ENCODE data around the gene PRR19.

PRR19 gene

GRCh38 chr19:42312370-42312769 lies 10.4 kb downstream of the PRR19 start:
- no peak overlapping the region for H3K4me3 ChIP-seq (ENCODE audit: insufficient read depth in 1 of 2, low read depth in 1 of 2, low read length in 2 of 2)
- no peak overlapping the region for H3K9ac ChIP-seq (ENCODE audit: low read length)
- no peaks in the 10 kb centered on the region for H3K79me1 ChIP-seq (replicated peaks; ENCODE audit: low read length, poor library complexity, severe bottlenecking)
- no peak overlapping the region for H3K27ac ChIP-seq (ENCODE audit: low read length, poor library complexity, severe bottlenecking)
- no peak overlapping the region for H3K14ac ChIP-seq (ENCODE audit: low read length in 2 of 2)
- H2AK5ac ChIP-seq (ENCODE audit: low read length, severe bottlenecking) = no peak overlapping the region
- no peak overlapping the region for H2AFZ ChIP-seq (ENCODE audit: low read depth, low read length)
- no peak overlapping the region for H3K23ac ChIP-seq (ENCODE audit: low read length in 2 of 2)
- no peak overlapping the region for H4K91ac ChIP-seq (ENCODE audit: low read length)
- no peak overlapping the region for H2BK12ac ChIP-seq (ENCODE audit: low read length in 2 of 2)
- H3K9me3 ChIP-seq (ENCODE audit: control insufficient read depth, low read length) = no peaks in the 10 kb centered on the region
- peaks cover 35% of the 10 kb centered on the region in 2 experiments for H3K27me3 ChIP-seq (ENCODE audit: control insufficient read depth in 1 of 2, insufficient read depth in 1 of 2, low read length in 2 of 2)
- no peak overlapping the region for H2BK15ac ChIP-seq (ENCODE audit: low read depth, poor library complexity, severe bottlenecking)
- WGBS = 92% methylated on average over 5 of the region's 5 CpGs
- H2BK120ac ChIP-seq (ENCODE audit: low read depth, low read length) = no peak overlapping the region
- no peak overlapping the region for H3K18ac ChIP-seq (ENCODE audit: low read depth in 1 of 2, low read length in 2 of 2)
- peaks cover 10% of the 10 kb centered on the region for H3K4me1 ChIP-seq (ENCODE audit: control insufficient read depth, insufficient read depth, low read depth, low read length)
- no peak overlapping the region for H4K8ac ChIP-seq (ENCODE audit: low read length)
- no peak overlapping the region for H3K4ac ChIP-seq (ENCODE audit: low read depth in 1 of 2, low read length in 2 of 2)
- no peak overlapping the region for H3K4me2 ChIP-seq (ENCODE audit: low read length, poor library complexity, severe bottlenecking)
- no peak for DNase-seq
- H2BK5ac ChIP-seq (ENCODE audit: low read depth, low read length, poor library complexity, severe bottlenecking) = no peak overlapping the region
- peaks cover 0 to 3% of the 10 kb centered on the region in 2 experiments for H3K36me3 ChIP-seq (ENCODE audit: control insufficient read depth in 1 of 2, insufficient read depth in 2 of 2, low read depth in 1 of 2, low read length in 2 of 2)

- Histone ChIP-seq H3K36me3 (ENCODE audit: control insufficient read depth in 1 of 2, insufficient read depth in 2 of 2, low read depth in 1 of 2, low read length in 2 of 2) (peaks cover 0 to 3% of the 10 kb centered on the region in 2 experiments), H3K27me3 (ENCODE audit: control insufficient read depth in 1 of 2, insufficient read depth in 1 of 2, low read length in 2 of 2) (peaks cover 35% of the 10 kb centered on the region in 2 experiments), H4K91ac (ENCODE audit: low read length) (no peak within 1 kb of the TSS), H3K9ac (ENCODE audit: low read length) (no peak within 1 kb of the TSS), H3K18ac (ENCODE audit: low read depth in 1 of 2, low read length in 2 of 2) (peak within 1 kb of the TSS in 1 of 2 experiments; percentile 41), H3K79me1 (replicated peaks; ENCODE audit: low read length, poor library complexity, severe bottlenecking) (no peaks in the 10 kb centered on the region), H2BK15ac (ENCODE audit: low read depth, poor library complexity, severe bottlenecking) (no peak within 1 kb of the TSS), H3K4ac (ENCODE audit: low read depth in 1 of 2, low read length in 2 of 2) (no peak within 1 kb of the TSS), H3K4me1 (ENCODE audit: control insufficient read depth, insufficient read depth, low read depth, low read length) (peaks cover 10% of the 10 kb centered on the region), H3K23ac (ENCODE audit: low read length in 2 of 2) (no peak within 1 kb of the TSS), H2AFZ (ENCODE audit: low read depth, low read length) (no peak within 1 kb of the TSS), H3K14ac (ENCODE audit: low read length in 2 of 2) (no peak within 1 kb of the TSS), H2AK5ac (ENCODE audit: low read length, severe bottlenecking) (no peak within 1 kb of the TSS), H2BK12ac (ENCODE audit: low read length in 2 of 2) (no peak within 1 kb of the TSS), H3K4me2 (ENCODE audit: low read length, poor library complexity, severe bottlenecking) (peak within 1 kb of the TSS; percentile 96), H3K27ac (ENCODE audit: low read length, poor library complexity, severe bottlenecking) (no peak within 1 kb of the TSS), H3K4me3 (ENCODE audit: insufficient read depth in 1 of 2, low read depth in 1 of 2, low read length in 2 of 2) (peak within 1 kb of the TSS; percentile 54 to 68), H2BK5ac (ENCODE audit: low read depth, low read length, poor library complexity, severe bottlenecking) (no peak within 1 kb of the TSS), H3K9me3 (ENCODE audit: control insufficient read depth, low read length) (no peaks in the 10 kb centered on the region), H4K8ac (ENCODE audit: low read length) (no peak within 1 kb of the TSS), H2BK120ac (ENCODE audit: low read depth, low read length) (no peak within 1 kb of the TSS)
- 2% methylated on average over 66 of the region's 67 CpGs for WGBS
- DNase-seq = peak; percentile 64
Measured at GRCh38 chr19:42313096-42313839, 11.3 kb downstream of the PRR19 start, which contains the start of gene TMEM145. TMEM145 (plus strand) TSS chr19:42313309; CDS start chr19:42313377, 68 bp downstream.

- Histone ChIP-seq H3K23ac (ENCODE audit: low read length in 2 of 2) (no peak overlapping the region), H3K4me3 (ENCODE audit: insufficient read depth in 1 of 2, low read depth in 1 of 2, low read length in 2 of 2) (peak overlapping the region in 1 of 2 experiments; percentile 68), H3K14ac (ENCODE audit: low read length in 2 of 2) (no peak overlapping the region), H2BK15ac (ENCODE audit: low read depth, poor library complexity, severe bottlenecking) (no peak overlapping the region), H3K4me2 (ENCODE audit: low read length, poor library complexity, severe bottlenecking) (no peak overlapping the region), H2BK120ac (ENCODE audit: low read depth, low read length) (no peak overlapping the region), H3K79me1 (replicated peaks; ENCODE audit: low read length, poor library complexity, severe bottlenecking) (no peaks in the 10 kb centered on the region), H2AFZ (ENCODE audit: low read depth, low read length) (no peak overlapping the region), H3K27me3 (ENCODE audit: control insufficient read depth in 1 of 2, insufficient read depth in 1 of 2, low read length in 2 of 2) (peaks cover 35% of the 10 kb centered on the region in 2 experiments), H4K8ac (ENCODE audit: low read length) (no peak overlapping the region), H3K36me3 (ENCODE audit: control insufficient read depth in 1 of 2, insufficient read depth in 2 of 2, low read depth in 1 of 2, low read length in 2 of 2) (peaks cover 0 to 3% of the 10 kb centered on the region in 2 experiments), H2BK5ac (ENCODE audit: low read depth, low read length, poor library complexity, severe bottlenecking) (no peak overlapping the region), H2BK12ac (ENCODE audit: low read length in 2 of 2) (no peak overlapping the region), H4K91ac (ENCODE audit: low read length) (no peak overlapping the region), H3K9ac (ENCODE audit: low read length) (no peak overlapping the region), H3K27ac (ENCODE audit: low read length, poor library complexity, severe bottlenecking) (no peak overlapping the region), H3K4ac (ENCODE audit: low read depth in 1 of 2, low read length in 2 of 2) (no peak overlapping the region), H3K9me3 (ENCODE audit: control insufficient read depth, low read length) (no peaks in the 10 kb centered on the region), H2AK5ac (ENCODE audit: low read length, severe bottlenecking) (no peak overlapping the region), H3K18ac (ENCODE audit: low read depth in 1 of 2, low read length in 2 of 2) (no peak overlapping the region), H3K4me1 (ENCODE audit: control insufficient read depth, insufficient read depth, low read depth, low read length) (peaks cover 10% of the 10 kb centered on the region)
- WGBS = 34% methylated on average over 22 of the region's 26 CpGs
- DNase-seq = no peak
Measured at GRCh38 chr19:42313840-42314755, 12.2 kb downstream of the PRR19 start.

DNA sequence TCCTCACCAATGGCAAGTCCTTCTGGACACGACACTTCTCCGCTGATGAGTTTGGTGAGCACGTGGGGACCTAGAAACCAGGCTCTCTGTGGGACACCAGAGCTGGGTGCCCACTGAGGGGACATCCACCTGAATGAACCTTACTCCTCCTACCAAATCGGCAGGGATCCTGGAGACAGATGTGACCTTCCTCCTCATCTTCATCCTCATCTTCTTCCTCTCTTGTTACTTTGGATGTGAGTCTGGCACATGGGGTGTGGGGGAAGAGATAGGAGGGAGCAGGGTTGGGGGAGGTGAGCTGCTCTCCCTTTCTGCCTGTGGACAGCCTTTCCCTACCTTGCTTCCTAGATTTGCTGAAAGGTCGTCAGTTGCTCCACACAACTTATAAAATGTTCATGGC lies 13.1 kb downstream of the PRR19 start:
- Histone ChIP-seq H2BK12ac (ENCODE audit: low read length in 2 of 2) (no peak overlapping the region), H3K23ac (ENCODE audit: low read length in 2 of 2) (no peak overlapping the region), H2AK5ac (ENCODE audit: low read length, severe bottlenecking) (no peak overlapping the region), H3K27me3 (ENCODE audit: control insufficient read depth in 1 of 2, insufficient read depth in 1 of 2, low read length in 2 of 2) (peaks cover 37% of the 10 kb centered on the region in 2 experiments), H4K8ac (ENCODE audit: low read length) (no peak overlapping the region), H3K14ac (ENCODE audit: low read length in 2 of 2) (no peak overlapping the region), H3K9me3 (ENCODE audit: control insufficient read depth, low read length) (no peaks in the 10 kb centered on the region), H3K4me1 (ENCODE audit: control insufficient read depth, insufficient read depth, low read depth, low read length) (peaks cover 9% of the 10 kb centered on the region), H3K18ac (ENCODE audit: low read depth in 1 of 2, low read length in 2 of 2) (no peak overlapping the region), H3K36me3 (ENCODE audit: control insufficient read depth in 1 of 2, insufficient read depth in 2 of 2, low read depth in 1 of 2, low read length in 2 of 2) (peaks cover 0 to under 1% of the 10 kb centered on the region in 2 experiments), H3K9ac (ENCODE audit: low read length) (no peak overlapping the region), H3K4ac (ENCODE audit: low read depth in 1 of 2, low read length in 2 of 2) (no peak overlapping the region), H2BK5ac (ENCODE audit: low read depth, low read length, poor library complexity, severe bottlenecking) (no peak overlapping the region), H3K27ac (ENCODE audit: low read length, poor library complexity, severe bottlenecking) (no peak overlapping the region), H4K91ac (ENCODE audit: low read length) (no peak overlapping the region), H3K4me2 (ENCODE audit: low read length, poor library complexity, severe bottlenecking) (no peak overlapping the region), H2BK120ac (ENCODE audit: low read depth, low read length) (no peak overlapping the region), H2AFZ (ENCODE audit: low read depth, low read length) (no peak overlapping the region), H3K4me3 (ENCODE audit: insufficient read depth in 1 of 2, low read depth in 1 of 2, low read length in 2 of 2) (no peak overlapping the region), H3K79me1 (replicated peaks; ENCODE audit: low read length, poor library complexity, severe bottlenecking) (no peaks in the 10 kb centered on the region), H2BK15ac (ENCODE audit: low read depth, poor library complexity, severe bottlenecking) (no peak overlapping the region)
- DNase-seq = no peak
- 77% methylated on average over 4 of the region's 5 CpGs for WGBS
